Cardiac fibroblast (primary cell): Measurements from ENCODE around the gene NDUFB1.

Source experiments
- DNase-seq, 2 donors: peaks; one replicate each; pipeline versions ENCODE4 v3.0.0 to v3.0.0-alpha.2; 2010; ENCODE audit warnings: low read depth in 2 of 2
- H3K4me3 ChIP-seq, 2 donors: replicated peaks in 1 of 2; 1 replicate in 1 of 2; 2 replicates in 1 of 2; pipeline ENCODE4 v1.5.1; 2011; ENCODE audit warnings: low read depth in 2 of 2, low read length in 2 of 2, mild to moderate bottlenecking in 2 of 2, moderate library complexity in 1 of 2
- TF ChIP-seq, protein P1 (sequence below): IDR thresholded peaks from one replicate; pipeline ENCODE4 v1.5.1; 2011; ENCODE audit warnings: low read depth, mild to moderate bottlenecking, low read length, inconsistent platforms

The NDUFB1 gene

DNA sequence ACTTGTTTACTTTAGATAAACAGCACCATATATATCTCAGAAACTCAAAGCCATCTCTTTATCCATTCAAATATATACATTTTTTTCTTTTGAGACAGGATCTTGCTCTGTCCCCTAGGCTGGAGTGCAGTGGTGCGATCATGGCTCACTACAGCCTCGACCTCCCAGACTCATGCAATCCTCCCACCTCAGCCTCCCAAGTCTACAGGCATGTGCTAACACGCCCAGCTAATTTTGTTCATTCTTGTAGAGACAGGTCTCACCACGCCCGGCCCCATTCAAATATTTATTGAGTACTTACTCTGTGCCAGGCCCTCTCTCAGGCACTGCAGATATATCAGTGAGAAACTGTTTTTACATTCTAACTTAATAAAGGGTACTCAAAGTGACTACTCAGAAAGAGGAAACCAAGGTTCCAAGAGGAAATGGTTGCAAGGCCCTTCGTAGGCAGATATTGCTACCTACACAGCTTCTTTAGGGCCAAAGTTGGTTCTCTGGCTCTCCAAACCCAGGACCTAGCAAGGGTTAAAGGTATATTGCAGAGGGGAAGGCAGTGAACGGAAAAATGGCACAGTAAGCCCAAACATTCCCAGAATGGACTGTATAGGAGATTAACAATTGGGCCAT is 18.0 kb downstream of the NDUFB1 start:
- TF ChIP-seq, protein P1, sequence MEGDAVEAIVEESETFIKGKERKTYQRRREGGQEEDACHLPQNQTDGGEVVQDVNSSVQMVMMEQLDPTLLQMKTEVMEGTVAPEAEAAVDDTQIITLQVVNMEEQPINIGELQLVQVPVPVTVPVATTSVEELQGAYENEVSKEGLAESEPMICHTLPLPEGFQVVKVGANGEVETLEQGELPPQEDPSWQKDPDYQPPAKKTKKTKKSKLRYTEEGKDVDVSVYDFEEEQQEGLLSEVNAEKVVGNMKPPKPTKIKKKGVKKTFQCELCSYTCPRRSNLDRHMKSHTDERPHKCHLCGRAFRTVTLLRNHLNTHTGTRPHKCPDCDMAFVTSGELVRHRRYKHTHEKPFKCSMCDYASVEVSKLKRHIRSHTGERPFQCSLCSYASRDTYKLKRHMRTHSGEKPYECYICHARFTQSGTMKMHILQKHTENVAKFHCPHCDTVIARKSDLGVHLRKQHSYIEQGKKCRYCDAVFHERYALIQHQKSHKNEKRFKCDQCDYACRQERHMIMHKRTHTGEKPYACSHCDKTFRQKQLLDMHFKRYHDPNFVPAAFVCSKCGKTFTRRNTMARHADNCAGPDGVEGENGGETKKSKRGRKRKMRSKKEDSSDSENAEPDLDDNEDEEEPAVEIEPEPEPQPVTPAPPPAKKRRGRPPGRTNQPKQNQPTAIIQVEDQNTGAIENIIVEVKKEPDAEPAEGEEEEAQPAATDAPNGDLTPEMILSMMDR = no peak
- no peak overlapping the region for H3K4me3 ChIP-seq
- DNase-seq = no peak

DNA sequence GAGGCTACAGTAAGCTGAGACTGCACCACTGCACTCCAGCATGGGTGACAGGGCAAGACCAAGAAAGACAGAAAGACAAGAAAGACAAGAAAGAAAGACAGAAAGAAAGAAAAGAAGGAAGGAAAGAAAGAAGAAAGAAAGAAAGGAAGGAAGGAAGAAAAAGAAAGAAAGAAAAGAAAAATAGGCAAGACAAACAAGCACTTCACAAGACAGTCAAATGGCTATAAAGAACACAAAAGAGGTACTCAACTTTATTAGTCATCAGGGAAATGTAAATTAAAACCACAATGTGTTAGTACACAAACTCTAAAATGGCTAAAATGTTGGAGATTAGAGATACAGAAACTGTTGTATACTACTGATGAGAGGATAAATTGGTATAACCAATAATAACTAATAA is 21.7 kb downstream of the NDUFB1 start:
- TF ChIP-seq, protein P1 = no peak
- no peak for DNase-seq
- no peak overlapping the region for H3K4me3 ChIP-seq

DNA sequence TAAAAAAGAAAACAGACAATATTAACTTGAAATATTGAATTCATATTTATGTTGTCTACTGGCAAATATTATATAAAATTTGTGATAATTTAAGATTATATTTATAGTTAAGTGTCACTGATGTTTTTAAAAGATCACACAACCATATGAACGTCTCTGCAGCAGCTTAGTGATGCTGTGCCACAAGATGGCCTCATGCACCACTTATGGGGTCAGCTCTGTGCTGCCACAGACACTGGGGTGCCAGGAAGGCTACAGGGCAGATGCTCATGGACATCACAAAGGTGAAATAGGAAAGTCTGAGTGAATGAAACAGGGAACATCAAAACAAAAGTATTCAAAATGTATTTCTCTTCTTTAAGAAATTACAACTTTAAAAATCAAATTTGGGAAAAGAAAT is 28.2 kb downstream of the NDUFB1 start:
- no peak overlapping the region for H3K4me3 ChIP-seq
- TF ChIP-seq, protein P1 = no peak
- peak in 1 of 2 donors; percentile 10 for DNase-seq

DNA sequence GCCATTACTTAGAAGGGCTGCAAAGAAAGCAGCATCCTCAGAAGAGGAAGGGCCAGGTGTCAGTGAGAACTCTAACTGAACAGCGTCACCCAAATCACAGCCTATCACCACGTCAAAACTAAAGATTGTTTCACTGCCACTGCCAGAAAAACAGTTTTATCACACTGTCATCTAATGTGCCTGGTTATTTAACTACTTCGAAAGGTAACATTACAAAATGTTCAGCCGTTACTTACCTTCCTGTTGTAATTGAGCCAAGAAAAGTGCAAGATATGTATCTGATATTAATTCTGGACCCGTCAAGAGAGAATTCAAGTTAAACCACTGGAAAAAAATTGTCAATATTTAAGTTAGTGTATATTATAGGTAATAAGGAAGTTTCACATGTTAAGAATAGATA is 33.0 kb downstream of the NDUFB1 start:
- TF ChIP-seq, protein P1 = no peak
- DNase-seq = no peak
- no peak overlapping the region for H3K4me3 ChIP-seq

DNA sequence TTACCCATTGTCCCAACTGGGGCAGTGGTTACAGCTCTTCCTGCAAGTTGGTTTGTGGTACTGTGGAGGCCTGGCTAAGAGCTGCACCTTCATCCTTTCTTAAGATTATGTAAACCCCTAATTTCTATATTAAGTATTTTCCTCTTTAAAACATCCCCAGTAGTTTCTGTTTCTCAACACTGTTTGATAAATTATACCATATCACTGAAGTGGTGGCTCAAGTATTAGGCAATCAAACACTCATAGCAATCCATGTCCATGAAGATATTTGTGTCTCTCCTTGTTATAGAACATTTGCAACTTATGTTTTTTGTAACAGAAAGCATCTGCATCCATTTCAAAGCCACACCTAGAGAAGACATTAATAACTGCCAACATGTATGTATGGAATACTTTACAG is 47.0 kb downstream of the NDUFB1 start:
- peak in 1 of 2 donors; percentile 5 for DNase-seq
- TF ChIP-seq, protein P1 = no peak
- H3K4me3 ChIP-seq = no peak overlapping the region
